DND-41 (cell line): ENCODE data around the gene HOATZ.

Experiments
- ATAC-seq: fragments of 200-7000 bp; cut with Tn5 transposase; 3 replicates; pipeline ENCODE4 v1.9.1; 2021; ENCODE audit warnings: low read depth; ENCODE audit not compliant: insufficient read depth
- DNase-seq: peaks from one replicate; pipeline ENCODE4 v3.0.0-alpha.2; 2020
- H2AFZ ChIP-seq: 2 replicates; pipeline ENCODE4 v1.6.0; 2012; ENCODE audit warnings: low read depth, low read length
- H3K27ac ChIP-seq: 2 replicates; pipeline ENCODE4 v1.5.1; 2012; ENCODE audit warnings: low read length, inconsistent platforms
- H3K27me3 ChIP-seq: fragments of 200-600 bp; sonication (generic); 2 replicates; pipeline ENCODE4 v1.6.0; 2012; ENCODE audit warnings: low read length, mild to moderate bottlenecking, inconsistent platforms; ENCODE audit not compliant: insufficient read depth, poor library complexity
- H3K36me3 ChIP-seq: 2 replicates; pipeline ENCODE4 v1.5.1; 2012; ENCODE audit warnings: low read length, inconsistent platforms; ENCODE audit not compliant: insufficient read depth
- H3K4me1 ChIP-seq: 2 replicates; pipeline ENCODE4 v1.5.1; 2012; ENCODE audit warnings: mild to moderate bottlenecking, low read length; ENCODE audit not compliant: insufficient read depth
- H3K4me2 ChIP-seq: 2 replicates; pipeline ENCODE4 v1.6.0; 2012; ENCODE audit warnings: mild to moderate bottlenecking, moderate library complexity, low read length, inconsistent platforms; ENCODE audit not compliant: insufficient read depth
- H3K4me3 ChIP-seq, 2 experiments: fragments of 200-600 bp in 1 of 2; shearing (Covaris generic) in 1 of 2; 2 replicates each; pipeline ENCODE4 v1.5.1; 2012 to 2016; ENCODE audit warnings: inconsistent platforms in 2 of 2, low read length in 2 of 2, mild to moderate bottlenecking in 2 of 2, low read depth in 1 of 2, moderate library complexity in 1 of 2
- H3K79me2 ChIP-seq: 2 replicates; pipeline ENCODE4 v1.6.0; 2012; ENCODE audit warnings: low read length, inconsistent platforms; ENCODE audit not compliant: insufficient read depth
- H3K9ac ChIP-seq: 2 replicates; pipeline ENCODE4 v1.6.0; 2012; ENCODE audit warnings: low read depth, mild to moderate bottlenecking, inconsistent platforms, low read length, moderate library complexity
- H3K9me3 ChIP-seq: 2 replicates; pipeline ENCODE4 v1.5.1; 2012; ENCODE audit warnings: low read length, moderate library complexity, mild to moderate bottlenecking, inconsistent platforms; ENCODE audit not compliant: insufficient read depth, severe bottlenecking
- H4K20me1 ChIP-seq: 2 replicates; pipeline ENCODE4 v1.6.0; 2012; ENCODE audit warnings: low read length; ENCODE audit not compliant: insufficient read depth
- EZH2 ChIP-seq: IDR thresholded peaks from 3 replicates; pipeline ENCODE4 v1.6.1; 2012; ENCODE audit warnings: borderline replicate concordance, low read depth, mild to moderate bottlenecking, moderate library complexity, low read length, inconsistent platforms; ENCODE audit not compliant: severe bottlenecking
- TF ChIP-seq, protein P1 (sequence below): IDR thresholded peaks from 2 replicates; pipeline ENCODE4 v1.5.1; 2012; ENCODE audit warnings: borderline replicate concordance, low read length, moderate library complexity, mild to moderate bottlenecking; ENCODE audit not compliant: poor library complexity, severe bottlenecking; ENCODE audit errors: extremely low read depth

HOATZ gene

DNA sequence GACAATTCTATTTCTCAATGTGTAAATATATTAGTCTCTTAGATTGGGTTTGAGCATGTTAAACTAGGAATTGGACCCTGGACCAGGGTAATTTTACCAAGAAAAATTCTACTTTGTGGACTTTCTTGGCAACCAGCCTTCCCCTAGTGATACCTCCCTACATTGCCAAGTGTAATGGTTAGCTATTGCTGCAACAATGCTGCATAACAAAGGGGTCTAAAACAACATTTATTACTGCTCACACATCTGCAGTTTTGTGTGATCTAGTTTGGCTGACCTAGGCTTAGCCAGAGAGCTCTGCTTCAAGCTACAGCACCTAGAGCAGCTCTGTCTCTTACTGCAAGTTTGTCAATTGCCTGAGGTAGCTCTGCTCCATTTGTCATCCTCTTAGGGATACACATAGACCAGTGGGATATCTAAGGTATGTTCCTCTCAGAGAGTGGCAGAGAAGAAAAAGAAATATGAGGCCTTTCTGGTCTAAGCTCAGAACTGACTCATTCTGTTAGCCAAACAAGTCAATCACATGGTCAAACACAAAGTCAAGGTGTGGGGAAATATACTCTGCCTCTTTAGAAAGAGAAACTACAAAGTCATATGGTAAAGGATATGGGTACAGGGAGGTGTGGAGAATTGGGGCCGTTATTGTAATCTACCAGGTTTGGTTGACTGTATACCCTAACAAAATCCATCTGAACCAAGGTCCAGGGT is 24.0 kb downstream of the HOATZ start:
- no peaks in the 10 kb centered on the region for H4K20me1 ChIP-seq
- no peak for TF ChIP-seq EZH2
- TF ChIP-seq, protein P1, sequence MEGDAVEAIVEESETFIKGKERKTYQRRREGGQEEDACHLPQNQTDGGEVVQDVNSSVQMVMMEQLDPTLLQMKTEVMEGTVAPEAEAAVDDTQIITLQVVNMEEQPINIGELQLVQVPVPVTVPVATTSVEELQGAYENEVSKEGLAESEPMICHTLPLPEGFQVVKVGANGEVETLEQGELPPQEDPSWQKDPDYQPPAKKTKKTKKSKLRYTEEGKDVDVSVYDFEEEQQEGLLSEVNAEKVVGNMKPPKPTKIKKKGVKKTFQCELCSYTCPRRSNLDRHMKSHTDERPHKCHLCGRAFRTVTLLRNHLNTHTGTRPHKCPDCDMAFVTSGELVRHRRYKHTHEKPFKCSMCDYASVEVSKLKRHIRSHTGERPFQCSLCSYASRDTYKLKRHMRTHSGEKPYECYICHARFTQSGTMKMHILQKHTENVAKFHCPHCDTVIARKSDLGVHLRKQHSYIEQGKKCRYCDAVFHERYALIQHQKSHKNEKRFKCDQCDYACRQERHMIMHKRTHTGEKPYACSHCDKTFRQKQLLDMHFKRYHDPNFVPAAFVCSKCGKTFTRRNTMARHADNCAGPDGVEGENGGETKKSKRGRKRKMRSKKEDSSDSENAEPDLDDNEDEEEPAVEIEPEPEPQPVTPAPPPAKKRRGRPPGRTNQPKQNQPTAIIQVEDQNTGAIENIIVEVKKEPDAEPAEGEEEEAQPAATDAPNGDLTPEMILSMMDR: no peak
- no peak overlapping the region for H3K4me3 ChIP-seq
- no peaks in the 10 kb centered on the region for H3K36me3 ChIP-seq
- H3K79me2 ChIP-seq: no peaks in the 10 kb centered on the region
- H2AFZ ChIP-seq: no peak overlapping the region
- H3K4me2 ChIP-seq: no peak overlapping the region
- H3K9ac ChIP-seq: no peak overlapping the region
- DNase-seq: no peak
- H3K27ac ChIP-seq: no peak overlapping the region
- H3K4me1 ChIP-seq: peaks cover 3% of the 10 kb centered on the region; the same call in 1 of the 2 replicates
- peaks cover 24% of the 10 kb centered on the region for H3K27me3 ChIP-seq
- H3K9me3 ChIP-seq: no peaks in the 10 kb centered on the region
- no peak for ATAC-seq

DNA sequence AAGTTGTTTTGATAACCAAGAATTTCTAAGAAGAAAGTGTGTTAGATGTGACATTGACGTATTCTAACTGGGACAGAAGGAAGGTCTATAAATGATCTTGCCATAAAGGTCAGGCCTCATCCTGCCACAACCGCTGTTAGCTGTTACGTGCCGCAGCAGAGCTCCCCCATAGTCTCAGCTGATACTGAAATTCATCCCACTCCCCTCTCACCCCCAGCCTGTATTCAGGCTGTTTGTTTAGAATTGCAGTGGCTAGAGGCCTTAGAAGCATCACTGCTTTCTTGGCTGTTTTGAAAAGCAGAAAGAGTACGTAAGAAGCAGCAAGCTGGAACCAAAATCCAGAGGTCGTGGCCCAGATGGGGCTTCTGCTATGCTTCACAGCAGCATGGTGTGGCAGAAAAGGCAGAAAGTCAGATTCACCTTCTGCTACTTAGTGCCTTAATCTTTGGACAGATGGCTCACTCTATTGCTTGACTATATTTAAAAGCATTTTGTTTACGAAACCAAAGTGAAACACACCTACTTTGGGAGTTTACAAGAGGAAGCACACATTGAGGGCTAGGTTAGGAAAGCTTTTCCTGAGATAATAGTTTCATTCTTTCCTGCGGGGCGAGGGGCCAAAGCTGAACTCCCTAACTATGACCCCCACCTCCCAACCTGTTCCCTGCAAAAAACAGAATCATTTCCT is 25.0 kb downstream of the HOATZ start:
- no peaks in the 10 kb centered on the region for H4K20me1 ChIP-seq
- H3K4me1 ChIP-seq: peaks cover 3% of the 10 kb centered on the region; the same call in 1 of the 2 replicates
- no peaks in the 10 kb centered on the region for H3K36me3 ChIP-seq
- H3K79me2 ChIP-seq: no peaks in the 10 kb centered on the region
- H3K27ac ChIP-seq: no peak overlapping the region
- no peak overlapping the region for H3K9ac ChIP-seq
- TF ChIP-seq, protein P1: no peak
- no peak for TF ChIP-seq EZH2
- peaks cover 23% of the 10 kb centered on the region for H3K27me3 ChIP-seq
- DNase-seq (no peak), ATAC-seq (no peak)
- no peak overlapping the region for H3K4me2 ChIP-seq
- H2AFZ ChIP-seq: no peak overlapping the region
- H3K4me3 ChIP-seq: no peak overlapping the region
- H3K9me3 ChIP-seq: no peaks in the 10 kb centered on the region

DNA sequence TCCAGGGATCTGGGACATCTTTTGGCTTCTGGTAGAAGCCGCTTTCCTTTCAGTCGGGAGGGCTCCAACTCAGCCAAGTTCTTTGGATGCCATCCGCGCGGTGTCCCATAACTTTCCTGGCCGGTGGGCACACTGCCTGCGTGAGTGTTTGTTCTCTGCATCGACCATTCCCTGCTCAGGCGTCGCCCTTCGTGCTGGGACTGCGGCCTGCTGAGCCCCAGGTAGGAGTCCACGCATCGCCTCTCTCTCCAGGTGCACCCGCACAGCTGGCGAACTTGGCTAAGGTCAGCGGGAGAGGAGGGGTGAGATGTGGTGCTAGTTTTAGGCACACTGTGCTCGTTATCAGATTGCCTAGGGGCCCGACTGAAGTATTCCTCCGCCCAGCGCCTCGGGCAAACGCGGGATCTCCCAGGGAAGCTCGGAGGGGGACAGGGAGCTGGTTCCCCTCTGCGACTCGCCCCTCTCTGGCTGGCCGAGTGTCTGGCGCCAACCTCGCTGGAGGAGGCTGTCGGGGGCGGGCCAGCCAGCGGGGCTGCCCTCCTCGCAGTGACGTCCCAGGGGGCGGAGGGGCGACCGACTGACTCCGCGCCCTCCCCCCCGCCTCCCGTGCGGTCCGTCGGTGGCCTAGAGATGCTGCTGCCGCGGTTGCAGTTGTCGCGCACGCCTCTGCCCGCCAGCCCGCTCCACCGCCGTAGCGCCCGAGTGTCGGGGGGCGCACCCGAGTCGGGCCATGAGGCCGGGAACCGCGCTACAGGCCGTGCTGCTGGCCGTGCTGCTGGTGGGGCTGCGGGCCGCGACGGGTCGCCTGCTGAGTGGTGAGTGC is 25.7 kb downstream of the HOATZ start, which contains the start of gene LAYN:
Gene LAYN, plus strand, starts transcription at position 607 of the 823 bp plus-strand sequence. Its CDS starts 124 bp downstream, at position 731.
- DNase-seq (no peak), ATAC-seq (no peak)
- Histone ChIP-seq H4K20me1 (no peaks in the 10 kb centered on the region), H3K9me3 (no peaks in the 10 kb centered on the region), H3K79me2 (no peaks in the 10 kb centered on the region), H3K27me3 (peaks cover 24% of the 10 kb centered on the region), H3K4me3 (no peak within 1 kb of the TSS), H3K9ac (no peak within 1 kb of the TSS), H3K36me3 (no peaks in the 10 kb centered on the region), H3K4me2 (no peak within 1 kb of the TSS), H3K4me1 (peaks cover 3% of the 10 kb centered on the region; the same call in 1 of the 2 replicates), H3K27ac (no peak within 1 kb of the TSS), H2AFZ (no peak within 1 kb of the TSS)
- no peak for TF ChIP-seq EZH2
- TF ChIP-seq, protein P1: no peak
